ENCODE results near the gene COG4. TPM values are rescaled to one million over a fixed set of nuclear protein-coding genes. Genes with fewer than 3 reads are reported as not detected.

Gene COG4
- total and polyA plus RNA-seq, 4 experiments from 2014 or later, result 37.0 to 70.4 (median 67.7) TPM

DNA sequence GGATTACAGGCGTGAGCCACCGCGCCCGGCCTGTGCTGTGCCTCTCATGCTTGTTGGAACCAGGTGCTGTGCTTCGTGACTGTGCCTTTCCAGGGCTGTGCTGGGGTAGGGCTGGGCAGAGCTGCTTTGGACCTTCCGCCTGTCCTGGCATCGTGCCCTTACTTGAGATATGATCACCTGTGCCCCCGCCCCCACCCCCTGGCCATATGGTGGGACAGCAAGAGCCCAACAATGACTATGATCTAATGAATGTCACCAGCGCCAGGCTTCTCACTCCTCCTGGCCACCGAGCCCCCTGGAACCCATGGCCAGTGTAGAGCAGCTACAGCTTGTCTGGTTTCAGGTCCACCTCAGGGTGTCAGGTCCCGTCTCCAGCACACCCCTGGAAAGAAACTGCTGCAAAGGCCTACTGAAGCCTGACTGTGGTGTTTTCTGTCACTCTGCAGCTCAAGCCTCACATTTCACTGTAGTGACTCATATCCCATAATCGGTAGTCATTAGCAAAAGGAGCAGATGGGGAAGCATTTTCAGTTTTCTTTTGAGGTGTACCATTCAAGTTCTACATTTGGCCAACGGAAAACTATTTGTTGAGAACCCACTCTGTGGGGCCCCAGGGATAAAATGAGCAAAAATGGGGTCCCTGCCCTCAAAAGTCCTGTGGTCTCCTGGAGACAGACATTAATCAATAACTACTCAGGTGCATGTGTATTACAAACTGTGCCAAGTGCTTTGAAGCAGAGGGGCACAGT is 46.9 kb downstream of the COG4 start:
- CTCF ChIA-PET (ENCODE audit: partially characterized antibody), result no interaction called here
- Mint-ChIP-seq H3K4me1 (peaks cover 0 to 9% (median under 1%) of the 10 kb centered on the region in 4 donors), H3K9me3 (no peaks in the 10 kb centered on the region), H3K4me3 (no peak overlapping the region), H3K27ac (peak overlapping the region in 3 of 7 donors; percentile 48 to 63 (median 61)), H3K27me3 (no peaks in the 10 kb centered on the region), H3K36me3 (peaks cover 5 to 27% of the 10 kb centered on the region in 2 donors)
- no peak overlapping the region for H3K27ac ChIP-seq (ENCODE audit: low read depth, low read length)
- no peaks in the 10 kb centered on the region for H3K9me3 ChIP-seq (ENCODE audit: control insufficient read depth in 1 of 2, low read length in 2 of 2)
- no peak overlapping the region for H3K4me3 ChIP-seq (ENCODE audit: low read length in 2 of 2)
- intact Hi-C loops (cut with micrococcal nuclease), result no loop called here
- no peaks in the 10 kb centered on the region for H3K4me1 ChIP-seq (ENCODE audit: insufficient read depth, low read length)
- no peak for DNase-seq
- POLR2A ChIA-PET (ENCODE audit: partially characterized antibody), result interaction anchor here (2.0 kb wide), 1 partner anchor 95 kb away, joined by 7 read pairs; no protein-coding TSS in a partner anchor
- H3K36me3 ChIP-seq (ENCODE audit: insufficient read depth, low read length), result peaks cover 17% of the 10 kb centered on the region
- H3K27me3 ChIP-seq (ENCODE audit: insufficient read depth, low read length), result no peaks in the 10 kb centered on the region

DNA sequence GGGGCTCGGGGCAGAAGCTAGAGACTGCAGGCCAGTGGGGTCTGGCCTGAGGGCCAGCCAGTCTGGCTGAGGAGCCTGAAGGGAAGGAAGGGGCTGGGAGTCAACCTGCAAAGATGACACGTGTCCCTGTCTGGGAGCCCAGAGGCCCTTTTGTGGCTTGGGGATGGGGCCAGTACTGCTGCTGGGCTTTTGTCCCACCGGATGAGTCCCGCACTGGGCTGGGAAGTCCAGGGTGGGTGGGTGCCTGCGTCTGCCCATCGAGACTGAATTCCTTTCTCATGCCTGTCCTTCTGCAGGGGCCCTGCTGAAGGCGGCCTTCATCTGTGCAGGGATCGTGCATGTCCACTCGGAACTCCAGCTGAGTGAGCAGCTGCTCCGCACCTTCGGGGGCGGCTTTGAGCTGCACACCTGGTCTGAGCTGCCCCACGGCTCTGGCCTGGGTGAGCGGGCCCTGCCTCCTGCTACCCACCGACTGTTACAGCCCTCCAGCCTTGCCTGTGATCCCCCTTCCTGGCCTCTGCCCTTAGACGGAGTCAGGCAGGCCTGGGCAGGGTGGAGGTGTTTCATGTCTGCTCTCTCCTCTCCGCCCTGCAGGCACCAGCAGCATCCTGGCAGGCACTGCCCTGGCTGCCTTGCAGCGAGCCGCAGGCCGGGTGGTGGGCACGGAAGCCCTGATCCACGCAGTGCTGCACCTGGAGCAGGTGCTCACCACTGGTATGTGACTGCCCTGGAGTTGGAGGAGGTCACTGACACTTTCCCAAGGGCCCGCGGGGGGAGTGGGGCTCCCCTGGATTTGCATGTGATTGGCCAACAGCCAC is 48.1 kb downstream of the COG4 start:
- H3K36me3 ChIP-seq (ENCODE audit: insufficient read depth, low read length), result peaks cover 10% of the 10 kb centered on the region
- H3K4me1 Mint-ChIP-seq, result peaks cover 0 to 9% (median under 1%) of the 10 kb centered on the region in 4 donors
- ChIA-PET POLR2A (ENCODE audit: partially characterized antibody) (interaction anchor here (2.0 kb wide), 1 partner anchor 94 kb away, joined by 7 read pairs; no protein-coding TSS in a partner anchor), CTCF (ENCODE audit: partially characterized antibody) (no interaction called here)
- H3K27me3 Mint-ChIP-seq, result no peaks in the 10 kb centered on the region
- no peak overlapping the region for H3K4me3 Mint-ChIP-seq
- no peak for DNase-seq
- H3K27me3 ChIP-seq (ENCODE audit: insufficient read depth, low read length), result no peaks in the 10 kb centered on the region
- no peak overlapping the region for H3K27ac Mint-ChIP-seq
- H3K4me1 ChIP-seq (ENCODE audit: insufficient read depth, low read length), result no peaks in the 10 kb centered on the region
- H3K9me3 ChIP-seq (ENCODE audit: control insufficient read depth in 1 of 2, low read length in 2 of 2), result no peaks in the 10 kb centered on the region
- H3K27ac ChIP-seq (ENCODE audit: low read depth, low read length), result no peak overlapping the region
- H3K36me3 Mint-ChIP-seq, result peaks cover 5 to 22% of the 10 kb centered on the region in 2 donors
- H3K4me3 ChIP-seq (ENCODE audit: low read length in 2 of 2), result no peak overlapping the region
- intact Hi-C loops (cut with micrococcal nuclease), result no loop called here
- H3K9me3 Mint-ChIP-seq, result no peaks in the 10 kb centered on the region

DNA sequence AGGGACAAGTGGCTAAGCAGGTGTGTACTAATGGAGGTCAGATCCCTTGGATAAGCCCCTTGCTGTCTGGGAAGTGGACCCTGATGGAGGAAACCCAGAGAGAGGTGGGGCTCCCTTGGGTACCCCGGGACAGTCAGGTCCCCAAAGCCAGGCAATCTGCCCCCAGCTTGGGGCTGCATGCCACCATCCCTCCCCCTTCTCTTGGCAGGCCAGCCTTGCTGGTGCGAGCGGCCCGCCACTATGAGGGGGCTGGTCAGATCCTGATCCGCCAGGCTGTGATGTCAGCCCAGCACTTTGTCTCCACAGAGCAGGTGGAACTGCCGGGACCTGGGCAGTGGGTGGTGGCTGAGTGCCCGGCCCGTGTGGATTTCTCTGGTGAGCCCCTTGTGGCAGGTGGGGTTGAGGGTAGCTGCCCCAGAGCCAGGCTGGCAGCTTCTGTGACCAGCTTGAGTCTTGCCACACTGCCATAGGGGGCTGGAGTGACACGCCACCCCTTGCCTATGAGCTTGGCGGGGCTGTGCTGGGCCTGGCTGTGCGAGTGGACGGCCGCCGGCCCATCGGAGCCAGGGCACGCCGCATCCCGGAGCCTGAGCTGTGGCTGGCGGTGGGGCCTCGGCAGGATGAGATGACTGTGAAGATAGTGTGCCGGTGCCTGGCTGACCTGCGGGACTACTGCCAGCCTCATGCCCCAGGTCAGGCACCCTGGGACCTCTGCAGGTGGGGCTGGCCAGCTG is 48.9 kb downstream of the COG4 start:
- Mint-ChIP-seq H3K4me1 (peaks cover 0 to 9% (median under 1%) of the 10 kb centered on the region in 4 donors), H3K9me3 (no peaks in the 10 kb centered on the region), H3K27me3 (no peaks in the 10 kb centered on the region), H3K4me3 (no peak overlapping the region), H3K27ac (peak overlapping the region in 2 of 7 donors; percentile 22 to 82), H3K36me3 (peaks cover 5 to 22% of the 10 kb centered on the region in 2 donors)
- H3K27me3 ChIP-seq (ENCODE audit: insufficient read depth, low read length), result no peaks in the 10 kb centered on the region
- ChIA-PET CTCF (ENCODE audit: partially characterized antibody) (interaction anchor here (1.5 kb wide), 1 partner anchor 105 kb away, joined by 3 read pairs; no protein-coding TSS in a partner anchor), POLR2A (ENCODE audit: partially characterized antibody) (interaction anchor here (2.0 kb wide), 1 partner anchor 93 kb away, joined by 7 read pairs; no protein-coding TSS in a partner anchor)
- no peaks in the 10 kb centered on the region for H3K4me1 ChIP-seq (ENCODE audit: insufficient read depth, low read length)
- DNase-seq, result no peak
- intact Hi-C loops (cut with micrococcal nuclease), result loop anchor here (5.0 kb wide), 1 partner anchor 77 kb away; no protein-coding TSS in a partner anchor
- no peaks in the 10 kb centered on the region for H3K9me3 ChIP-seq (ENCODE audit: control insufficient read depth in 1 of 2, low read length in 2 of 2)
- no peak overlapping the region for H3K27ac ChIP-seq (ENCODE audit: low read depth, low read length)
- H3K4me3 ChIP-seq (ENCODE audit: low read length in 2 of 2), result no peak overlapping the region
- H3K36me3 ChIP-seq (ENCODE audit: insufficient read depth, low read length), result peaks cover 2% of the 10 kb centered on the region

DNA sequence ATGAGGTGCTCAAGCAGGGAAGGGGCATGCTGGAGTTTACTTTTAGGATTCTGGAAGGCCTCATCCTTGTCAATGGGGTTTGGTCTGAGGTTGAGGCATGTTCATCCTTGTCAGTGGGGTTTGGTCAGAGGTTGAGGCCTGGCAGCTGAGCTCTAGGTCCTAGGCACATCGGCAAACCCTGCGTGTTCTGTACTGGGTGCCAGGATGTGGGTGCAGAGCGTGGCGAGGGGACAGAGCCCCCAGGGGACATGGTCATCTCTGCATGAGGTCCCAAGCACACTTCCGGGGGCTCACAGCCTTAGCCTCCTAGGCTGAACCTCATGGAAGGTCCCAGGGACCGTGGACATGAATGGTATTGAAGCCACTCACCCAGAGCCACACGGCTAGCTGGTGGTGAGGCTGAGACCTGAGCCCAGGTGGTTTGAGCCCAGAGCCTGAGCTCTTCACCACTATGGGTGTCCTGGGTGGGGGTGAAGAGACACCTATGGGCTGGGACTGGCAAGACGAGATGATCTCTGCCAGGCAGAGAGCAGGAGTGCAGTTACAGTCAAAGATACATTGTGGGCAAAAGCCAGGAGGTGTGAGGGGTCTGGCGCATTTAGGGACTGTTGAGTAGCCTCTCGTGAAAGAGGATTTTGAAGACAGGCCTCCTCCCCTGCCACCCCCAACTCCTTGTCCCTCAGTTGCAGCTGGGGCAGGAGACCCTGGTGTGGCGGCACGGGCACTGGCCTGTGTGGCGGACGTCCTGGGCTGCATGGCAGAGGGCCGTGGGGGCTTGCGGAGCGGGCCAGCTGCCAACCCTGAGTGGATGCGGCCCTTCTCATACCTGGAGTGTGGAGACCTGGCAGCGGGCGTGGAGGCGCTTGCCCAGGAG is 49.7 kb downstream of the COG4 start:
- Mint-ChIP-seq H3K9me3 (no peaks in the 10 kb centered on the region), H3K4me1 (peaks cover 0 to 4% (median 0%) of the 10 kb centered on the region in 4 donors), H3K36me3 (peaks cover 5 to 19% of the 10 kb centered on the region in 2 donors), H3K4me3 (no peak overlapping the region), H3K27ac (peak overlapping the region in 3 of 7 donors; percentile 22 to 82 (median 44)), H3K27me3 (no peaks in the 10 kb centered on the region)
- Histone ChIP-seq H3K36me3 (ENCODE audit: insufficient read depth, low read length) (no peaks in the 10 kb centered on the region), H3K9me3 (ENCODE audit: control insufficient read depth in 1 of 2, low read length in 2 of 2) (no peaks in the 10 kb centered on the region), H3K4me3 (ENCODE audit: low read length in 2 of 2) (no peak overlapping the region), H3K27ac (ENCODE audit: low read depth, low read length) (no peak overlapping the region), H3K4me1 (ENCODE audit: insufficient read depth, low read length) (no peaks in the 10 kb centered on the region), H3K27me3 (ENCODE audit: insufficient read depth, low read length) (no peaks in the 10 kb centered on the region)
- ChIA-PET POLR2A (ENCODE audit: partially characterized antibody) (no interaction called here), CTCF (ENCODE audit: partially characterized antibody) (interaction anchor here (1.5 kb wide), 1 partner anchor 104 kb away, joined by 3 read pairs; no protein-coding TSS in a partner anchor)
- intact Hi-C loops (cut with micrococcal nuclease), result loop anchor here (5.0 kb wide), 1 partner anchor 76 kb away; no protein-coding TSS in a partner anchor
- no peak for DNase-seq

DNA sequence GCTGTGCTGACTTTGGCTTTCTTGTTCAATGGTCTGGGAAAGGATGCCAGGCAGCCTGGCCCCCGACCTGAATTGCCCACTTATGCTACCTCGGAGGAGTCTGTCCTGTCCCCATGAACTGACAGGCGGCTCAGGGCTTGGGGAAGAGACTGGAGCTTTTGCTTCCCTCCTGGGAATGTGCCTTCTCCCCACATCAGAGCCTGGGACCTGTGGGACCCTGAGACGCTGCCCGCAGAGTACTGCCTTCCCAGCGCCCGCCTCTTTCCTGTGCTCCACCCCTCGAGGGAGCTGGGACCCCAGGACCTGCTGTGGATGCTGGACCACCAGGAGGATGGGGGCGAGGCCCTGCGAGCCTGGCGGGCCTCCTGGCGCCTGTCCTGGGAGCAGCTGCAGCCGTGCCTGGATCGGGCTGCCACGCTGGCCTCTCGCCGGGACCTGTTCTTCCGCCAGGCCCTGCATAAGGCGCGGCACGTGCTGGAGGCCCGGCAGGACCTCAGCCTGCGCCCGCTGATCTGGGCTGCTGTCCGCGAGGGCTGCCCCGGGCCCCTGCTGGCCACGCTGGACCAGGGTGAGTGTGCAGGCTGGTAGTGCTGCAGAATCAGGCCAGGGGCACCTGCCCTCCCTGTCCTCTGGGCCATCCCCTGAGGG is 50.4 kb downstream of the COG4 start:
- H3K27me3 Mint-ChIP-seq, result no peaks in the 10 kb centered on the region
- no peak overlapping the region for H3K27ac ChIP-seq (ENCODE audit: low read depth, low read length)
- ChIA-PET POLR2A (ENCODE audit: partially characterized antibody) (no interaction called here), CTCF (ENCODE audit: partially characterized antibody) (interaction anchor here (0.6 to 1.5 kb wide), 3 partner anchors 14 to 299 kb away, joined by 3 read pairs; no protein-coding TSS in a partner anchor)
- no peaks in the 10 kb centered on the region for H3K36me3 ChIP-seq (ENCODE audit: insufficient read depth, low read length)
- H3K4me1 Mint-ChIP-seq, result no peaks in the 10 kb centered on the region
- H3K36me3 Mint-ChIP-seq, result peaks cover 5 to 15% of the 10 kb centered on the region in 2 donors
- no peak for DNase-seq
- H3K27ac Mint-ChIP-seq, result no peak overlapping the region
- no peaks in the 10 kb centered on the region for H3K27me3 ChIP-seq (ENCODE audit: insufficient read depth, low read length)
- H3K9me3 ChIP-seq (ENCODE audit: control insufficient read depth in 1 of 2, low read length in 2 of 2), result no peaks in the 10 kb centered on the region
- H3K9me3 Mint-ChIP-seq, result no peaks in the 10 kb centered on the region
- H3K4me3 ChIP-seq (ENCODE audit: low read length in 2 of 2), result no peak overlapping the region
- no peak overlapping the region for H3K4me3 Mint-ChIP-seq
- intact Hi-C loops (cut with micrococcal nuclease), result loop anchor here (5.0 kb wide), 1 partner anchor 76 kb away; no protein-coding TSS in a partner anchor
- no peaks in the 10 kb centered on the region for H3K4me1 ChIP-seq (ENCODE audit: insufficient read depth, low read length)

DNA sequence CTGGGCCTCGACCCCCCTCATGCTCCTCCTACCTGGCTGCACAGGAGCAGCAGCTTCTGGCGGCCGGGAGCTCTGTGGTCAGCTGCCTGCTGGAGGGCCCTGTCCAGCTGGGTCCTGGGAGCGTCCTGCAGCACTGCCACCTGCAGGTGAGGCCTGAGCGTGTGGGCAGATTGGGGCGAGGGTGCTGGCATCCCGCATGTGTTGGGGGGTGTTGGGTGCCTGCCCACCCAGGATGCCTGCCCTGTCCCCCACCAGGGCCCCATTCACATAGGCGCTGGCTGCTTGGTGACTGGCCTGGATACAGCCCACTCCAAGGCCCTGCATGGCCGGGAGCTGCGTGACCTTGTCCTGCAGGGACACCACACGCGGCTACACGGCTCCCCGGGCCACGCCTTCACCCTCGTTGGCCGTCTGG is 52.4 kb downstream of the COG4 start:
- Histone ChIP-seq H3K9me3 (ENCODE audit: control insufficient read depth in 1 of 2, low read length in 2 of 2) (no peaks in the 10 kb centered on the region), H3K4me3 (ENCODE audit: low read length in 2 of 2) (no peak overlapping the region), H3K27ac (ENCODE audit: low read depth, low read length) (no peak overlapping the region), H3K27me3 (ENCODE audit: insufficient read depth, low read length) (no peaks in the 10 kb centered on the region), H3K4me1 (ENCODE audit: insufficient read depth, low read length) (no peaks in the 10 kb centered on the region), H3K36me3 (ENCODE audit: insufficient read depth, low read length) (no peaks in the 10 kb centered on the region)
- Mint-ChIP-seq H3K36me3 (peaks cover 3 to 11% of the 10 kb centered on the region in 2 donors), H3K27ac (no peak overlapping the region), H3K9me3 (no peaks in the 10 kb centered on the region), H3K4me3 (no peak overlapping the region), H3K4me1 (no peaks in the 10 kb centered on the region), H3K27me3 (no peaks in the 10 kb centered on the region)
- CTCF ChIA-PET (ENCODE audit: partially characterized antibody), result interaction anchor here (0.6 to 3.0 kb wide), 7 partner anchors 76 to 563 kb away, joined by 3 to 12 read pairs (median 3); no protein-coding TSS in a partner anchor
- DNase-seq, result no peak
- intact Hi-C loops (cut with micrococcal nuclease), result loop anchor here (5.0 kb wide), 1 partner anchor 74 kb away; no protein-coding TSS in a partner anchor
- POLR2A ChIA-PET (ENCODE audit: partially characterized antibody), result interaction anchor here (0.6 to 1.0 kb wide), 2 partner anchors 105 to 124 kb away, joined by 3 read pairs; no protein-coding TSS in a partner anchor

All from CD4-positive, alpha-beta memory T cell (primary cell).